Ishikawa (cell line): Measurements from ENCODE around the gene EFHB.
A peak's percentile ranks its signal among the peaks of the same experiment; 100 is the strongest.

Experiments
- CEBPB ChIP-seq: IDR thresholded peaks from 2 replicates; pipeline ENCODE4 v1.6.1; 2012
- CREB1 ChIP-seq: IDR thresholded peaks from 2 replicates; pipeline ENCODE4 v1.6.1; 2012; ENCODE audit warnings: low read depth
- EGR1 ChIP-seq: IDR thresholded peaks from 2 replicates; pipeline ENCODE4 v1.6.1; 2012
- EP300 ChIP-seq: IDR thresholded peaks from 2 replicates; pipeline ENCODE4 v1.6.1; 2012; ENCODE audit warnings: borderline replicate concordance
- FOXM1 ChIP-seq: IDR thresholded peaks from 2 replicates; pipeline ENCODE4 v1.6.1; 2012; ENCODE audit warnings: low read depth, borderline replicate concordance
- MAX ChIP-seq: IDR thresholded peaks from 2 replicates; pipeline ENCODE4 v1.6.1; 2012
- NFIC ChIP-seq: IDR thresholded peaks from 2 replicates; pipeline ENCODE4 v1.6.1; 2012
- RAD21 ChIP-seq: IDR thresholded peaks from 2 replicates; pipeline ENCODE4 v1.6.1; 2012; ENCODE audit warnings: low read depth
- REST ChIP-seq: IDR thresholded peaks from 2 replicates; pipeline ENCODE4 v1.6.1; 2012; ENCODE audit warnings: low read depth, mild to moderate bottlenecking
- TAF1 ChIP-seq: IDR thresholded peaks from 2 replicates; pipeline ENCODE4 v1.6.1; 2012; ENCODE audit warnings: low read depth, mild to moderate bottlenecking
- TCF12 ChIP-seq: IDR thresholded peaks from 2 replicates; pipeline ENCODE4 v1.6.1; 2012; ENCODE audit warnings: low read depth
- TEAD4 ChIP-seq: IDR thresholded peaks from 2 replicates; pipeline ENCODE4 v1.6.1; 2012
- USF1 ChIP-seq: IDR thresholded peaks from 2 replicates; pipeline ENCODE4 v1.6.1; 2012
- YY1 ChIP-seq: IDR thresholded peaks from 2 replicates; pipeline ENCODE4 v1.6.1; 2012; ENCODE audit warnings: low read depth
- ZBTB7A ChIP-seq: IDR thresholded peaks from 2 replicates; pipeline ENCODE4 v1.6.1; 2012; ENCODE audit warnings: low read depth

Gene EFHB

GRCh38 chr3:19948226-19948591 is 14.2 kb upstream of the EFHB start:
- TF ChIP-seq NFIC (no peak), EP300 (no peak), TAF1 (no peak), EGR1 (no peak), CREB1 (no peak), YY1 (no peak), MAX (no peak), TEAD4 (no peak), CEBPB (no peak), FOXM1 (no peak), RAD21 (no peak), USF1 (no peak), ZBTB7A (no peak), TCF12 (no peak), REST (no peak)

GRCh38 chr3:19947549-19948225 is 13.7 kb upstream of the EFHB start:
- TF ChIP-seq YY1 = peak; percentile 88
- no peak for TF ChIP-seq EGR1

- TF ChIP-seq EGR1 (no peak), TAF1 (peak; percentile 50; the same call in 1 of the 2 replicates), CEBPB (no peak), NFIC (no peak), REST (no peak), ZBTB7A (no peak; the same call in 1 of the 2 replicates), MAX (peak; percentile 58), FOXM1 (no peak), RAD21 (no peak), EP300 (no peak; the same call in 1 of the 2 replicates), TCF12 (peak; percentile 50), TEAD4 (peak; percentile 14; the same call in 1 of the 2 replicates), CREB1 (peak; percentile 91), YY1 (peak; percentile 87), USF1 (peak; percentile 96)
Observed at GRCh38 chr3:19946832-19947548, 13.0 kb upstream of the EFHB start, which contains the start of gene RAB5A. Gene RAB5A (plus strand): TSS chr3:19947097. CDS start chr3:19950899, 3,802 bp downstream.

- TF ChIP-seq ZBTB7A = no peak
Observed at GRCh38 chr3:19945969-19946831, 12.2 kb upstream of the EFHB start.

- TF ChIP-seq TCF12 = no peak
- no peak for TF ChIP-seq CEBPB
- TF ChIP-seq EP300 = no peak
- no peak for TF ChIP-seq EGR1
- no peak for TF ChIP-seq TEAD4
- no peak for TF ChIP-seq FOXM1
- TF ChIP-seq REST = no peak
- TF ChIP-seq NFIC = no peak
- TF ChIP-seq YY1 = no peak
- TF ChIP-seq CREB1 = no peak
- no peak for TF ChIP-seq USF1
- TF ChIP-seq RAD21 = no peak
Observed at GRCh38 chr3:19945534-19945933, 11.5 kb upstream of the EFHB start.
